IPS-NIHi7 (cell line): ENCODE data around the gene MOCS3.

Experiments used
- DNase-seq: peaks from one replicate; pipeline ENCODE4 v3.0.0; 2012; ENCODE audit warnings: mixed read lengths; ENCODE audit errors: extremely low spot score

The MOCS3 gene

DNA sequence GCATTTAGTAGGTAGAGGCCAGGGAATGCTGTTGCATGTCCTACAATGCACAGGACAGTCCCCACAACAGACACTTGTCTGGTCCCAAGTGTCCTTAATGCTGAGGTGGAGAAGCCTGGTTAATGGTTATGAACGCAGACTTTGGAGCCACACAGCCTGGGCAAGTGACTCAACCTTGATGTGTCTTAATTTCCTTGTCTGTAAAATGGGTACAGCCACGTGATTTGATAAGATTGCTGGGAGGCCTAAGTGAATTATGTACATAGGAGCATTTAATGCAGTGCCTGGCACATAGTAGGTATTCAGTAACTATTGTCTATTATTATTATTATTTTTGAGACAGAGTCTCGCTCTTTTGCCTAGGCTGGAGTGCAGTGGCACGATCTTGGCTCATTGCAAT, 52.9 kb downstream of the MOCS3 start:
- DNase-seq, result no peak

DNA sequence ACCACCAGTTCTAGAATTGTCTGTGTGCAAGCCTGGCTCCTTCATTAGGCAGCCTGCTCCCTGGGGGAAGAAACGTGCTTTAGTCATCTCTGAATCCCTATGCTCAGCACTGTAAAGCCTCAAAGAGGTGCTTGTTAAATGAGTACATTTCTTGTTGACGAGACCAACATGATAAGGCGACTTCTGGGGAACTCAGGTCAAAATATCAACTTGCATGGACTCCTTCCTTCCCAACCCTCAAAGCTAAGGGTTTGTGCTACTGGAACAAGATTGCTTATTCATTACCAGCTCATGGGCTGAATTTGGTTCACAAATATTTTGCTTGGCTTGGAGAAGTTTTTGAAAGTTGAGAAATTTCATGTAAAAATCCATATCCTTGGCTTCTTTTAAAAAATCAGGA, 53.7 kb downstream of the MOCS3 start:
- DNase-seq, result no peak
